ENCODE measurements around the gene ATL3.
A peak's percentile ranks its signal among the peaks of the same experiment; 100 is the strongest.

The ATL3 gene

DNA sequence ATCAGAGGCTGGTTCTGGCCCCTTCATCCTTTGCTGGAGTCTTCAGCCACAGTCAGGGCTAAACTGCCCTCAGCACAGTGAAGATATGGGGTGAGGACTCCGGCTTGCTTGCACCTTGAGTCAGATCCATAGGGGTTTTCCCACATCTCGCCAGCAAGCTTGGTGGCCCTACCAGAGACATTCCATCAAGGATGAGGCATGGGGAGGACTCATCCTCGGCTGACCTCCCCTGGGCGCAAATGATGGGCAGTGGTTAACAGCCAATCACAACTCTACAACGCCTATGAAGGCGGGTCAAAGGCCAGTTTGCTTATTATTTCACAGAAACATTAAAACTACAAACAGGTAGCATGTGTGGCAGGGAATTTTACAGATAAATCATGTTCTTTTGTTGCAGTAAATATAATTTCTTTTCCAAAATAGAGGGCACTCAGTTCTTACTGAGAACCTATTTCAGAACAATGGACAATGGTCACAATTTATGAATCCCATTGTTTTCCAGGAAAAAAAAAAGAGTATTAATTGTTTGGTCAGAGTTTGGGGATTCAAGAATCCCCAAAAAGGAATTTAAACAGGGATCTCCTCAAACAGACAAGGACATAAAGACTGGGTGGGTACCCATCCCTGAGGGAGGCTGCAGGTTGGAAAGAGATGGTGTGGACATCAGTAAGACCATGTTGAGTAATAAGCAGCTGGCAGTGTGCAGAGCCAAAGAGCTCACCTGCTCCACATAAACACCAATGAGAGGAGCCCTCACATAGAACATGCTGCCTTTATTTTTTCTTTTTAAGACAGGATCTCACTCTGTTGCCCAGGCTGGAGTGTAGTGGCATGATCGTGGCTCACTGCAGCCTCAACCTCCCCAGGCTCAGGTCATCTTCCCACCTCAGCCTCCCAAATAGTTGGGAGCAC is 71.7 kb downstream of the ATL3 start:
- no peaks in the 10 kb centered on the region for H3K36me3 Mint-ChIP-seq (ENCODE audit: low read depth)
- H3K4me3 Mint-ChIP-seq: no peak overlapping the region
- no peak overlapping the region for H3K27ac Mint-ChIP-seq
- TF ChIP-seq, protein P1, sequence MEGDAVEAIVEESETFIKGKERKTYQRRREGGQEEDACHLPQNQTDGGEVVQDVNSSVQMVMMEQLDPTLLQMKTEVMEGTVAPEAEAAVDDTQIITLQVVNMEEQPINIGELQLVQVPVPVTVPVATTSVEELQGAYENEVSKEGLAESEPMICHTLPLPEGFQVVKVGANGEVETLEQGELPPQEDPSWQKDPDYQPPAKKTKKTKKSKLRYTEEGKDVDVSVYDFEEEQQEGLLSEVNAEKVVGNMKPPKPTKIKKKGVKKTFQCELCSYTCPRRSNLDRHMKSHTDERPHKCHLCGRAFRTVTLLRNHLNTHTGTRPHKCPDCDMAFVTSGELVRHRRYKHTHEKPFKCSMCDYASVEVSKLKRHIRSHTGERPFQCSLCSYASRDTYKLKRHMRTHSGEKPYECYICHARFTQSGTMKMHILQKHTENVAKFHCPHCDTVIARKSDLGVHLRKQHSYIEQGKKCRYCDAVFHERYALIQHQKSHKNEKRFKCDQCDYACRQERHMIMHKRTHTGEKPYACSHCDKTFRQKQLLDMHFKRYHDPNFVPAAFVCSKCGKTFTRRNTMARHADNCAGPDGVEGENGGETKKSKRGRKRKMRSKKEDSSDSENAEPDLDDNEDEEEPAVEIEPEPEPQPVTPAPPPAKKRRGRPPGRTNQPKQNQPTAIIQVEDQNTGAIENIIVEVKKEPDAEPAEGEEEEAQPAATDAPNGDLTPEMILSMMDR (IDR thresholded peaks at IDR 0.05; ENCODE audit: unreplicated experiment in 3 of 3): no peak
- H3K4me1 Mint-ChIP-seq: peaks cover 12% of the 10 kb centered on the region
- H3K27me3 Mint-ChIP-seq (ENCODE audit: low read depth): peaks cover 6% of the 10 kb centered on the region
- H3K9me3 Mint-ChIP-seq: no peaks in the 10 kb centered on the region

DNA sequence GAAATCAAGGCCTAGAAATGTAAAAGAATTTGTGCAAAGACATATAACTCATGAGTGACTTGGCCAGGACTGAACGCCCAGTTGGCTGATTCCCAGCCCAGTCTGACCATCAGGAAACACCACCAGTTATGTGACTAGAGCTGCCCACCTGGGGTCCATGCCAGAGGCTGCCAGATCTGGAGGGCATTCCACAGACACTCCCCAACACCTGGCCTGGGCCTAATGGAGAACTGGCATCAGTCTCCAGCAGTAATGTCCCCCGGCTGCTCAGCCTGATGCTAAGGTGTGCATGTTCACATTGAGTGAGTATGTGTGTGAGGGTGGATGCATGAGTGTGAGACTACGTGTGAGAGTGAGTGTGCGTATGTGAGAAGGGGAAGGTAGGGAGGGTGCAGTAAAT is 72.6 kb downstream of the ATL3 start:
- Mint-ChIP-seq H3K36me3 (ENCODE audit: low read depth) (no peaks in the 10 kb centered on the region), H3K4me3 (no peak overlapping the region), H3K27me3 (ENCODE audit: low read depth) (peaks cover 6% of the 10 kb centered on the region), H3K4me1 (peaks cover 12% of the 10 kb centered on the region), H3K9me3 (no peaks in the 10 kb centered on the region), H3K27ac (no peak overlapping the region)
- TF ChIP-seq, protein P1 (IDR thresholded peaks at IDR 0.05; ENCODE audit: unreplicated experiment in 3 of 3): no peak

DNA sequence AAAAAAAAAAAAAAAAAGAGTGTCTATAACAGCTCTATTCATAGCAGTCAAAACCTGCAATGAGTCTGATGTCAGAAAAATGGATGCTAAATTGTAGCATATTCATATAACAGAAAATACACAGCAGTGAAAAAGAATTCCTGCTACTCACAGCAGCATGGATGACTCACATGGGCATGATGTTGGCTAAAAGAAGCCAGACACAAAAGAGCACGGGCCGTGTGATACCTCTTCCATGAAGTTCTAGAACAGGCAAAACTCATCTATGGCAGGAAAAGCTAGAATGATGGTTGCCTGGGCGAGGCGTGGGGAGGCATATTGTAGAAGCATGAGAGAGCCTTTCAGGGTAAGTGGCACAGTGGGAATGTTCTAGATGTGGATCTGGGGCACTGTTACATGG is 75.9 kb downstream of the ATL3 start:
- Mint-ChIP-seq H3K4me1 (no peaks in the 10 kb centered on the region), H3K27me3 (ENCODE audit: low read depth) (peaks cover 12% of the 10 kb centered on the region), H3K36me3 (ENCODE audit: low read depth) (no peaks in the 10 kb centered on the region), H3K27ac (no peak overlapping the region), H3K4me3 (no peak overlapping the region), H3K9me3 (no peaks in the 10 kb centered on the region)
- TF ChIP-seq, protein P1 (IDR thresholded peaks at IDR 0.05; ENCODE audit: unreplicated experiment in 3 of 3): no peak

DNA sequence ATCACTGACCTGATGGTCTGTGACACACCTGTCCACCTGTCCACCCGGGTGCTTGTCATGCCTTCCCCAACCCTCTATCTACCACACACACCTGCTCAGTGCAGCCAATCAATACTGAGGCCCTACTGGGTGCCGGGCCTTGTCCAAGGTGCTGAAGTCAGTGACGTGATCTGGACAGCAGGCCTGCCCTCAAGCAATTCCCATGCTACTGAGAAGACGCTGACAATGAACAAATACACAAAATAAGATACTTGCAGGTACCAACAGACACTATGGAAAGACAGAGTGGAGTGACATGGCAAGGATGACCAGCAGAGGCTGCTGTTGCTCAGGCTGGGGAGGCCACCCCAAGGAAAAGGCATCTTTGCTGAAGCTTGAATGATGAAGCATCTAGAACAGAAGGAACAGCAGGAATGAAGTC is 78.2 kb downstream of the ATL3 start:
- H3K27ac Mint-ChIP-seq: no peak overlapping the region
- no peaks in the 10 kb centered on the region for H3K36me3 Mint-ChIP-seq (ENCODE audit: low read depth)
- H3K27me3 Mint-ChIP-seq (ENCODE audit: low read depth): peaks cover 6% of the 10 kb centered on the region
- no peaks in the 10 kb centered on the region for H3K4me1 Mint-ChIP-seq
- H3K4me3 Mint-ChIP-seq: no peak overlapping the region
- TF ChIP-seq, protein P1 (IDR thresholded peaks at IDR 0.05; ENCODE audit: unreplicated experiment in 3 of 3): peak in 1 of 3 experiments; percentile 12
- H3K9me3 Mint-ChIP-seq: no peaks in the 10 kb centered on the region

DNA sequence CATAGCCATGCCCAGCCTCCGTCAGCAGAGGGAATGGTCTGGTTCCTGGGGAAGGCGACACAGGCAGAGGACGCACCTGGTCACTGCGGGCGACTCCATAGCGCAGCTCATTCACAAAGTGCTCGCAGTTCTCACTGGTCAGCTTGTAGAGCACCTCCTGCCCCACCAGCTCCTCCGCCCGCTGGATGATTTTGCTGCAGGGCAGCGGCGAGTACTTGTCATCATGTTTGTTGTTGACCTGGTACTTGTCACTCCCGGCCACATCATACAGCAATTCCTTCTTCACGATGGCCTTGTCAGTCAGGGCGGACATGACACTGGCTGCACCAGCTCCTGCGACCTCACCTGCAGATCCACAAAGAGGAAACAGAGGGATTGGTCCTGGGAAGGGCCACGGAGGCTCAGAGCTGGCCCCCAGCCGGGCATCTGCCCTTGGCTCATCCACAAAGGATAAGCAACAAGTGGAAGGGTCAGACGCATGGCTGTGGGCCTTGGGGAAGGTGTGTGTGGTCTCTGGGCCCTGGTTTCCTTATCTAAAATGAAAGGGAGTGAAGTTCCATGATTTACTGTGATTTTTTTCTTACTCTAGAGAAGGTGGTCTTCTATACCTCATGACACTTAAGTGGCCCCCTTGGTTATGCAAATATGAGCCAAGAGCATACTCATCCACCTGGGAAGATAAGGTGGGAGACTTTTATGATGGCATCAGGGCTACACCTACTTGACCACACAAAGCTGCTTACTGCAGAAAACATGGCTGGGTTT is 81.0 kb downstream of the ATL3 start:
- Mint-ChIP-seq H3K4me1 (no peaks in the 10 kb centered on the region), H3K4me3 (no peak overlapping the region), H3K27me3 (ENCODE audit: low read depth) (peaks cover 9% of the 10 kb centered on the region), H3K9me3 (no peaks in the 10 kb centered on the region), H3K27ac (no peak overlapping the region), H3K36me3 (ENCODE audit: low read depth) (no peaks in the 10 kb centered on the region)
- TF ChIP-seq, protein P1 (IDR thresholded peaks at IDR 0.05; ENCODE audit: unreplicated experiment in 3 of 3): no peak

All from nephron (organoid).